SJSA1 (cell line): ENCODE results near the gene RRN3. TPM values are rescaled to one million over a fixed set of nuclear protein-coding genes. Genes with fewer than 3 reads are reported as not detected.
"Not testable (repeated sequence)": the region's sequence is repeated elsewhere in the genome, so short reads cannot be mapped to it uniquely, and the experiment has no call there.

Experiments used
- DNase-seq, 2 experiments: peaks; one replicate each; pipeline ENCODE4 v3.0.0-alpha.2; 2015 to 2020; ENCODE audit warnings: low spot score in 2 of 2, low read depth in 1 of 2
- H3K27ac ChIP-seq: fragments of 250-450 bp; sonication (Bioruptor Pico); 2 replicates; pipeline ENCODE4 v1.5.1; 2020; ENCODE audit warnings: mild to moderate bottlenecking, moderate library complexity
- H3K27me3 ChIP-seq: fragments of 250-450 bp; sonication (Bioruptor Pico); replicated peaks from 2 replicates; pipeline ENCODE4 v1.5.1; 2020; ENCODE audit warnings: mild to moderate bottlenecking, moderate library complexity
- H3K36me3 ChIP-seq: fragments of 250-450 bp; sonication (Bioruptor Pico); 2 replicates; pipeline ENCODE4 v1.5.1; 2020; ENCODE audit warnings: mild to moderate bottlenecking
- H3K4me1 ChIP-seq: fragments of 250-450 bp; sonication (Bioruptor Pico); replicated peaks from 2 replicates; pipeline ENCODE4 v1.6.1; 2021; ENCODE audit warnings: mild to moderate bottlenecking
- H3K4me3 ChIP-seq: fragments of 250-450 bp; sonication (Bioruptor Pico); 2 replicates; pipeline ENCODE4 v1.5.1; 2020; ENCODE audit warnings: mild to moderate bottlenecking
- H3K9me3 ChIP-seq: fragments of 250-450 bp; sonication (Bioruptor Pico); replicated peaks from 2 replicates; pipeline ENCODE4 v1.5.1; 2020; ENCODE audit warnings: mild to moderate bottlenecking
- total RNA-seq: library from RNA; depleted of rRNA; stranded (reverse); fragments of >200 nt; shearing (Covaris generic); gene quantifications from 2 replicates; pipeline ENCODE4 v1.2.3, GENCODE V29; 2014

The RRN3 gene
- total RNA-seq, 1 experiment from 2014 or later, result 67.6 TPM

- DNase-seq, H3K4me1 ChIP-seq, H3K36me3 ChIP-seq, H3K4me3 ChIP-seq, H3K27me3 ChIP-seq, H3K27ac ChIP-seq, H3K9me3 ChIP-seq: not testable (repeated sequence)
Observed at GRCh38 chr16:15132719-15133428, 38.8 kb upstream of the RRN3 start.

DNA sequence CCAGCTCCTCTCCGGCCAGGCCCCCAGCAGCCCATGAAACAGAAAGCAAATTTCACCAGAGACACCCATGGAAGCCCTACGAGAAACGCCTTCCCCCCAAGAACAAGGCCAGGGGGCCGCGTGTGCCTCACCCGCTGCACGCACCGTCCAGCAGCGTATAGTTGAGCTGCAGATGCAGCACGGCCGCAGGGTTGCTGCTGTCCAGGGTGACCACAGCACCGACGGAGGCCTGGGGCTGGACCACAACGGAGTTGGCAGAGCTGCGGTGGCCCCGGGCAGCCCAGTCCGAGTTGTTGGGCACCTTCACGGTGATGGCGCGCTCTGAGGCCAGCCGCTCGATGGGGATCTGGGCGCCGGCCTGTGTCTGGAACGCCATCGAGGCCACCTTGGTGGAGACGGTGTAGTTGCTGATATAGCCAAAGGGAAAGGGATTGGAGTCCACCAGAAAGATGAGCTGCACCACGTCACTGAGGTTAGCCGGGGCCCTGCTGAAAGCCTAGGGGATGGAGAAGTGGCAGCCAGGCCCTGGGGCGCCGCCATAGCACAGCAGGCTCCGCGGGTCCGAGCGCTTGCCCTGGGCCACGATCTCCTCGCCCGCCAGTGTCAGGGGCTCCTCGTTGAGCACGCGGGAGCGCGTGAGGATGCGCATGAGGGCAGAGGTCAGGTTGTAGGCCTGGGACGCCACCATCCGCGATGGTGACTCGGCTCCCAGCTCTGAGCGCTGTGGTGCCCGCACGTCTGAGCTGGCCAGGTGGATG lies 37.0 kb upstream of the RRN3 start:
- H3K4me1 ChIP-seq, H3K27ac ChIP-seq, H3K36me3 ChIP-seq, H3K9me3 ChIP-seq, H3K4me3 ChIP-seq, DNase-seq, H3K27me3 ChIP-seq: not testable (repeated sequence)

GRCh38 chr16:15130256-15130932 lies 36.3 kb upstream of the RRN3 start:
- not testable (repeated sequence) for DNase-seq

GRCh38 chr16:15127641-15128425 lies 33.8 kb upstream of the RRN3 start:
- not testable (repeated sequence) for H3K36me3 ChIP-seq

More at GRCh38 chr16:15130256-15130932, 36.3 kb upstream of the RRN3 start:
- not testable (repeated sequence) for H3K9me3 ChIP-seq, H3K27ac ChIP-seq, H3K27me3 ChIP-seq, H3K36me3 ChIP-seq, H3K4me3 ChIP-seq, H3K4me1 ChIP-seq

GRCh38 chr16:15100372-15100987 lies 6.4 kb upstream of the RRN3 start:
- not testable (repeated sequence) for H3K27me3 ChIP-seq, H3K4me1 ChIP-seq, H3K4me3 ChIP-seq, DNase-seq, H3K9me3 ChIP-seq, H3K36me3 ChIP-seq, H3K27ac ChIP-seq

More at GRCh38 chr16:15127641-15128425, 33.8 kb upstream of the RRN3 start:
- not testable (repeated sequence) for H3K27me3 ChIP-seq, H3K9me3 ChIP-seq, DNase-seq, H3K4me1 ChIP-seq, H3K4me3 ChIP-seq, H3K27ac ChIP-seq

DNA sequence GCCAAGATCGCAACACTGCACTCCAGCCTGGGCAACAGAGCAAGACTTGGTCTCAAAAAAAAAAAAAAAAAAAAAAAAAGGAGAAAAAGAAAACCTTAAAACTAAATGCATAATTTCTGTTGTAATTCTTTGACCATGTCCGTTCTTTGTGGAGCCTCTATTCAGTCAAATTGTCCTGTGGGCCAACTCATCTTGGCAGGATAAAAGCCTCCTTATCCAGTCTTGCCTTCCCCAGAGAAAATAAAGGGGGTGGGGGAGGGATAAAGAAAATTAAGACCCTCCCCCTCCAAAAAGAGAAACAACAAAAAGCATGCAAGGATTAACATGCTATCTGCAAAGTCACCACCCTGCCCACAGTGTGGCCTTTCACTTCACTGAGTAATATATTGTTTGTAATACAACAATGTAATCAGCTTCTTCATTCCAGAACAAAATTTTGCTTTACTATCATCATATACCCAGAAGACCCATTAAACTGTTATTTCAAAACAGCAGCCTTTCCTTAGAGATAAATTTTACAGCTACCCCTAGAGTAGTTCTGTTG lies 5.4 kb upstream of the RRN3 start:
- H3K36me3 ChIP-seq, H3K27ac ChIP-seq, DNase-seq, H3K9me3 ChIP-seq, H3K4me3 ChIP-seq, H3K27me3 ChIP-seq, H3K4me1 ChIP-seq: not testable (repeated sequence)

GRCh38 chr16:15096583-15096972 lies 2.5 kb upstream of the RRN3 start:
- H3K36me3 ChIP-seq, H3K27ac ChIP-seq, H3K4me1 ChIP-seq, H3K27me3 ChIP-seq, H3K4me3 ChIP-seq, H3K9me3 ChIP-seq, DNase-seq: not testable (repeated sequence)

- H3K4me3 ChIP-seq, result peak overlapping the region; percentile 42
- H3K27ac ChIP-seq, result peak overlapping the region; percentile 36
Observed at GRCh38 chr16:15093571-15093954, 509 bp downstream of the RRN3 start.

GRCh38 chr16:15090663-15091269 lies 3.3 kb downstream of the RRN3 start:
- not testable (repeated sequence) for H3K27ac ChIP-seq, H3K27me3 ChIP-seq, H3K4me3 ChIP-seq, H3K9me3 ChIP-seq, DNase-seq, H3K4me1 ChIP-seq
- peaks cover 16% of the 10 kb centered on the region for H3K36me3 ChIP-seq

More at GRCh38 chr16:15093571-15093954, 509 bp downstream of the RRN3 start:
- H3K9me3 ChIP-seq, H3K27me3 ChIP-seq, DNase-seq, H3K36me3 ChIP-seq, H3K4me1 ChIP-seq: not testable (repeated sequence)

- H3K9me3 ChIP-seq, H3K27ac ChIP-seq, H3K4me1 ChIP-seq, H3K4me3 ChIP-seq, DNase-seq, H3K27me3 ChIP-seq: not testable (repeated sequence)
- H3K36me3 ChIP-seq, result peaks cover 25% of the 10 kb centered on the region
Observed at GRCh38 chr16:15082788-15083187, 11.3 kb downstream of the RRN3 start.

DNA sequence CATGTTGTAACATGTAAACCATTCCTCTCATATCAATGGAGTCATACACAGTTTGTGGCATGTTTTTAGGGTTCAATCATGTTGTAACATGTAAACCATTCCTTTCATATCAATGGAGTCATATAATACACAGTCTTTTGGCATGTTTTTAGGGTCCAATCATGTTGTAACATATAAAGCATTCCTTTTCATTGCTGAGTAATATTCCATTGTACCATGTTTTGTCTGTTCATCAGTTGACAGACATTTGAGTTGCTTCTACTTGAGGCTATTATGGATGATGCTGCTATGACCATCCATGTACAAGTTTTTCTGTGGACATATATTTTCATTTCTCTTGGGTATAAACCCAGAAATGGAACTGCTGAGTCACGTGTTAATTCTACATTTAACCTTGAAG lies 13.2 kb downstream of the RRN3 start:
- not testable (repeated sequence) for H3K27me3 ChIP-seq, DNase-seq, H3K27ac ChIP-seq

GRCh38 chr16:15076161-15076560 lies 17.9 kb downstream of the RRN3 start:
- DNase-seq, H3K9me3 ChIP-seq, H3K27ac ChIP-seq, H3K27me3 ChIP-seq, H3K4me3 ChIP-seq, H3K4me1 ChIP-seq: not testable (repeated sequence)
- peaks cover 46% of the 10 kb centered on the region for H3K36me3 ChIP-seq

More for the DNA sequence above, 13.2 kb downstream of the RRN3 start:
- not testable (repeated sequence) for H3K4me3 ChIP-seq, H3K9me3 ChIP-seq, H3K4me1 ChIP-seq
- H3K36me3 ChIP-seq, result peaks cover 23% of the 10 kb centered on the region

DNA sequence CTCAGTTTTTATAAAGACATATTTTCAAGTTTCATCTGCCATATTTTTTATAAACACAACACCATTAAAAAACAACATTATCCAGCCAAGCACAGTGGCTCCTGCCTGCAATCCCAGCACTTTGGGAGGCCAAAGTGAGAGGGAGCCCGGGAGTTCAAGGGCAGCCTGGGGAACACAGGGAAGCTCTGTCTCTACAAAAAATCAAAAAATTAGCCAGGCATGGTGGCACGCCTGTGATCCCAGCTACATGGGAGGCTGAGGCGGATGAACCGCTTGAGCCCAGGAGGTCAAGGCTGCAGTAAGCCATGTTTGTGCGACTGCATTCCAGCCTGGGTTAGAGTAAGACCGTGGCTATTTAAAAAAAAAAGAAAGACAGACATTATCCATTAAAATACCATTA lies 21.0 kb downstream of the RRN3 start:
- Histone ChIP-seq H3K27me3 (no peaks in the 10 kb centered on the region), H3K36me3 (peaks cover 50% of the 10 kb centered on the region), H3K27ac (no peak overlapping the region), H3K4me3 (no peak overlapping the region), H3K4me1 (no peaks in the 10 kb centered on the region), H3K9me3 (no peaks in the 10 kb centered on the region)
- DNase-seq, result no peak
